Astrocyte (in vitro differentiated cells and primary cell): ENCODE measurements around the gene GNAO1. TPM values are rescaled to one million over a fixed set of nuclear protein-coding genes. Genes with fewer than 3 reads are reported as not detected.

ENCODE experiments used
- DNase-seq: peaks from one replicate; pipeline ENCODE4 v3.0.0-alpha.2; 2010; ENCODE audit warnings: low read depth
- FAIRE-seq: peaks from 2 replicates; lab custom pipeline; 2011; peaks lifted over from hg19 to GRCh38; lab: Jason Lieb, UNC
- H2AFZ ChIP-seq: 2 replicates; pipeline ENCODE4 v1.6.0; 2012; ENCODE audit warnings: low read depth, low read length, inconsistent platforms
- H3K27ac ChIP-seq: 2 replicates; pipeline ENCODE4 v1.5.1; 2011; ENCODE audit warnings: low read depth, low read length, inconsistent platforms
- H3K27me3 ChIP-seq: 2 replicates; pipeline ENCODE4 v1.6.0; 2011; ENCODE audit warnings: low read length, inconsistent platforms; ENCODE audit not compliant: insufficient read depth
- H3K36me3 ChIP-seq: 2 replicates; pipeline ENCODE4 v1.5.1; 2011; ENCODE audit warnings: low read length, inconsistent platforms; ENCODE audit not compliant: insufficient read depth
- H3K4me1 ChIP-seq: 2 replicates; pipeline ENCODE4 v1.5.1; 2011; ENCODE audit warnings: low read length, inconsistent platforms; ENCODE audit not compliant: insufficient read depth
- H3K4me2 ChIP-seq: 2 replicates; pipeline ENCODE4 v1.6.0; 2012; ENCODE audit warnings: low read length, inconsistent platforms
- H3K4me3 ChIP-seq: 2 replicates; pipeline ENCODE4 v1.5.1; 2011; ENCODE audit warnings: low read depth, mild to moderate bottlenecking, low read length, inconsistent platforms; ENCODE audit not compliant: insufficient read depth
- H3K79me2 ChIP-seq: 2 replicates; pipeline ENCODE4 v1.6.0; 2012; ENCODE audit warnings: mild to moderate bottlenecking, low read length, inconsistent platforms; ENCODE audit not compliant: insufficient read depth
- H3K9ac ChIP-seq: 2 replicates; pipeline ENCODE4 v1.6.0; 2012; ENCODE audit warnings: mild to moderate bottlenecking, low read length, inconsistent platforms
- H3K9me3 ChIP-seq: 2 replicates; pipeline ENCODE4 v1.5.1; 2012; ENCODE audit warnings: low read depth, mild to moderate bottlenecking, low read length, inconsistent platforms; ENCODE audit not compliant: insufficient read depth
- H4K20me1 ChIP-seq: 2 replicates; pipeline ENCODE4 v1.6.0; 2012; ENCODE audit warnings: low read length, inconsistent platforms; ENCODE audit not compliant: insufficient read depth
- H3K27ac Mint-ChIP-seq: one replicate; pipeline ENCODE4 v1.8.0; 2021; ENCODE audit warnings: mild to moderate bottlenecking, mixed read lengths; ENCODE audit not compliant: unreplicated experiment
- H3K27me3 Mint-ChIP-seq: one replicate; pipeline ENCODE4 v1.8.0; 2021; ENCODE audit warnings: low read depth, mixed read lengths; ENCODE audit not compliant: unreplicated experiment
- H3K36me3 Mint-ChIP-seq: one replicate; pipeline ENCODE4 v1.8.0; 2021; ENCODE audit warnings: low read depth, mixed read lengths; ENCODE audit not compliant: unreplicated experiment
- H3K4me1 Mint-ChIP-seq: one replicate; pipeline ENCODE4 v1.8.0; 2021; ENCODE audit warnings: low read depth, mixed read lengths; ENCODE audit not compliant: unreplicated experiment
- H3K4me3 Mint-ChIP-seq: one replicate; pipeline ENCODE4 v1.8.0; 2021; ENCODE audit warnings: mild to moderate bottlenecking, moderate library complexity, mixed read lengths; ENCODE audit not compliant: unreplicated experiment
- H3K9me3 Mint-ChIP-seq: one replicate; pipeline ENCODE4 v1.8.0; 2021; ENCODE audit warnings: mild to moderate bottlenecking, mixed read lengths; ENCODE audit not compliant: unreplicated experiment
- CTCF ChIP-seq: IDR thresholded peaks from 2 replicates; pipeline ENCODE4 v1.5.1; 2011; ENCODE audit warnings: low read depth, mild to moderate bottlenecking, inconsistent platforms, low read length, moderate library complexity; ENCODE audit not compliant: insufficient read depth
- EZH2 ChIP-seq: IDR thresholded peaks from 2 replicates; pipeline ENCODE4 v1.6.1; 2012; ENCODE audit warnings: mild to moderate bottlenecking, low read length, inconsistent platforms; ENCODE audit not compliant: insufficient read depth
- total RNA-seq: library from RNA; stranded (reverse); gene quantifications from 2 replicates; pipeline ENCODE4 v1.2.1, GENCODE V29; 2021

GNAO1 gene
- total RNA-seq, 1 donor from 2014 or later: 1.7 TPM

GRCh38 chr16:56198006-56198754, 6.9 kb downstream of the GNAO1 start:
- Mint-ChIP-seq H3K27ac (no peak overlapping the region), H3K9me3 (no peaks in the 10 kb centered on the region), H3K4me3 (no peak overlapping the region), H3K27me3 (peaks cover 28% of the 10 kb centered on the region), H3K36me3 (no peaks in the 10 kb centered on the region), H3K4me1 (no peaks in the 10 kb centered on the region)
- no peak overlapping the region for H2AFZ ChIP-seq
- TF ChIP-seq EZH2 (no peak), CTCF (no peak)
- no peaks in the 10 kb centered on the region for H3K79me2 ChIP-seq
- DNase-seq (no peak), FAIRE-seq (no peak)
- H3K4me2 ChIP-seq: no peak overlapping the region
- no peaks in the 10 kb centered on the region for H4K20me1 ChIP-seq
- H3K9ac ChIP-seq: no peak overlapping the region
- peaks cover 31% of the 10 kb centered on the region for H3K27me3 ChIP-seq
- peaks cover 3% of the 10 kb centered on the region for H3K4me1 ChIP-seq
- H3K4me3 ChIP-seq: no peak overlapping the region
- no peak overlapping the region for H3K27ac ChIP-seq
- no peaks in the 10 kb centered on the region for H3K9me3 ChIP-seq
- H3K36me3 ChIP-seq: no peaks in the 10 kb centered on the region

- peaks cover 25% of the 10 kb centered on the region for H3K27me3 ChIP-seq
- H3K4me3 ChIP-seq: no peak overlapping the region
- H3K4me2 ChIP-seq: no peak overlapping the region
- FAIRE-seq (no peak), DNase-seq (no peak)
- peaks cover 3% of the 10 kb centered on the region for H3K4me1 ChIP-seq
- no peak overlapping the region for H3K9ac ChIP-seq
- Mint-ChIP-seq H3K4me1 (no peaks in the 10 kb centered on the region), H3K9me3 (no peaks in the 10 kb centered on the region), H3K27ac (no peak overlapping the region), H3K36me3 (no peaks in the 10 kb centered on the region), H3K4me3 (no peak overlapping the region), H3K27me3 (peaks cover 22% of the 10 kb centered on the region)
- no peaks in the 10 kb centered on the region for H3K9me3 ChIP-seq
- H3K27ac ChIP-seq: no peak overlapping the region
- no peaks in the 10 kb centered on the region for H3K79me2 ChIP-seq
- no peaks in the 10 kb centered on the region for H4K20me1 ChIP-seq
- no peak overlapping the region for H2AFZ ChIP-seq
- H3K36me3 ChIP-seq: no peaks in the 10 kb centered on the region
- TF ChIP-seq EZH2: no peak
- no peak for TF ChIP-seq CTCF
Measured at GRCh38 chr16:56198755-56199114, 7.4 kb downstream of the GNAO1 start.

- Mint-ChIP-seq H3K4me3 (no peak overlapping the region), H3K4me1 (no peaks in the 10 kb centered on the region), H3K36me3 (no peaks in the 10 kb centered on the region), H3K9me3 (no peaks in the 10 kb centered on the region), H3K27ac (no peak overlapping the region), H3K27me3 (peaks cover 18% of the 10 kb centered on the region)
- H3K4me2 ChIP-seq: no peak overlapping the region
- no peaks in the 10 kb centered on the region for H3K9me3 ChIP-seq
- no peak overlapping the region for H2AFZ ChIP-seq
- no peaks in the 10 kb centered on the region for H3K36me3 ChIP-seq
- no peak overlapping the region for H3K4me3 ChIP-seq
- peaks cover 3% of the 10 kb centered on the region for H3K4me1 ChIP-seq
- no peaks in the 10 kb centered on the region for H4K20me1 ChIP-seq
- H3K9ac ChIP-seq: no peak overlapping the region
- no peak for FAIRE-seq
- DNase-seq: no peak
- H3K27ac ChIP-seq: no peak overlapping the region
- H3K27me3 ChIP-seq: peaks cover 21% of the 10 kb centered on the region
- TF ChIP-seq CTCF (no peak), EZH2 (no peak)
- H3K79me2 ChIP-seq: no peaks in the 10 kb centered on the region
Measured at GRCh38 chr16:56199164-56199563, 7.9 kb downstream of the GNAO1 start.
